H1 (cell line): ENCODE measurements around the gene ARAP2.

Experiments
- ATF3 ChIP-seq: IDR thresholded peaks from 2 replicates; pipeline ENCODE4 v1.6.1; 2011; ENCODE audit warnings: low read depth, mild to moderate bottlenecking, low read length; ENCODE audit not compliant: insufficient read depth
- EZH2 ChIP-seq: fragments of 200-600 bp; sonication (generic); IDR thresholded peaks from 2 replicates; pipeline ENCODE4 v1.7.1; 2012; ENCODE audit warnings: low read depth, mild to moderate bottlenecking, moderate library complexity, low read length, inconsistent platforms; ENCODE audit not compliant: severe bottlenecking
- GABPA ChIP-seq: IDR thresholded peaks from 2 replicates; pipeline ENCODE4 v1.6.1; 2011; ENCODE audit warnings: mild to moderate bottlenecking, low read length, moderate library complexity, borderline replicate concordance; ENCODE audit not compliant: insufficient read depth

DNA sequence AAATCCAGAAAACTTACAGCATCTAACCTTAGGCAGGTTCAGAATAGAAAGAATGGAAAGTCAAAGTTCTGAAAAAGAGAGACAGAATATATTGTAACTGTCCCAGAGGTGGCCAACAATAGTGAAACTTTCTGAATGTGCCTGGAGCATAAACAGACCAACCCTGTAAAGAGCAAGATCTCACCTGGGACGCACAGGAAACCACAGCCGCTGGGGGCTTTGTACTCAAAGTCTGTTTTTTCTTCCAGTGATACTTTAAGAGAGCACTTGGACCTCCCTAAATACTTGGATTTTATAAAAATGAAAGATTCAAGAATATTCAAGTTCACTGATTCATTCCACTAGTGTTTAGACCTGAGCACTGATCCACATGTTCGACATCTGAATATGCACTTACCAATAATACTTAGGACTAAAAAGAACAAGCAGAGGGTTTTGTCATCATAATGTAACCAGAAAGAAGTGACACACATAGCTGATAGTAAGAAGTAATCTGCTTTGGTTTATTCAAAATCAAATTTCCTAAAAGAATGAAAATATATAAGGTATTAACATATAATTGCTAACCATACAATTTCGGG is 35.3 kb downstream of the ARAP2 start:
- TF ChIP-seq EZH2: no peak
- no peak for TF ChIP-seq GABPA
- no peak for TF ChIP-seq ATF3
